Caco-2 (cell line): Measurements from ENCODE around the gene PLPP4. TPM values are rescaled to one million over a fixed set of nuclear protein-coding genes. Genes with fewer than 3 reads are reported as not detected.

ENCODE experiments used
- BruUV-seq: library from RNA; stranded (reverse); fragments of 400-500 nt; replicated peaks from 2 replicates; lab custom pipeline; 2021; lab: Mats Ljungman, UMichigan
- CTCF ChIA-PET: fragments of 300-600 bp; sonication (Branson Sonifier 250); formaldehyde crosslinking; loops from one replicate; lab custom pipeline; 2022; ENCODE audit warnings: antibody characterized with exemption; lab: Charles Lee
- POLR2A ChIA-PET: fragments of 300-600 bp; sonication (Branson Sonifier 250); formaldehyde crosslinking; loops from one replicate; lab custom pipeline; 2022; ENCODE audit warnings: antibody characterized with exemption; lab: Charles Lee
- DNase-seq, 2 experiments: peaks; one replicate each; pipeline versions ENCODE4 v3.0.0 to v3.0.0-alpha.2; 2020 to 2022
- H3K27me3 ChIP-seq: replicated peaks from 2 replicates; pipeline ENCODE4 v1.6.0; 2011; ENCODE audit warnings: low read length; ENCODE audit not compliant: control insufficient read depth, insufficient read depth
- H3K36me3 ChIP-seq: 2 replicates; pipeline ENCODE4 v1.5.1; 2011; ENCODE audit warnings: low read length; ENCODE audit not compliant: control insufficient read depth, insufficient read depth
- H3K4me1 ChIP-seq: fragments of 250-450 bp; sonication (Bioruptor Pico); 2 replicates; pipeline ENCODE4 v1.5.1; 2020; ENCODE audit warnings: mild to moderate bottlenecking
- H3K4me3 ChIP-seq: 2 replicates; pipeline ENCODE4 v1.5.1; 2011; ENCODE audit warnings: low read depth, mild to moderate bottlenecking, control low read depth, low read length
- H3K9me3 ChIP-seq: fragments of 250-450 bp; sonication (Bioruptor Pico); 2 replicates; pipeline ENCODE4 v1.5.1; 2020; ENCODE audit warnings: mild to moderate bottlenecking, moderate library complexity
- H3K27ac Mint-ChIP-seq: one replicate; pipeline ENCODE4 v1.8.0; 2022; ENCODE audit warnings: mixed read lengths; ENCODE audit not compliant: unreplicated experiment
- H3K27me3 Mint-ChIP-seq: one replicate; pipeline ENCODE4 v1.8.0; 2022; ENCODE audit warnings: mixed read lengths; ENCODE audit not compliant: insufficient read depth, unreplicated experiment
- H3K36me3 Mint-ChIP-seq: one replicate; pipeline ENCODE4 v1.8.0; 2022; ENCODE audit warnings: mild to moderate bottlenecking, mixed read lengths; ENCODE audit not compliant: insufficient read depth, unreplicated experiment
- H3K4me1 Mint-ChIP-seq: one replicate; pipeline ENCODE4 v1.8.0; 2022; ENCODE audit warnings: low read depth, mixed read lengths; ENCODE audit not compliant: unreplicated experiment
- H3K4me3 Mint-ChIP-seq: one replicate; pipeline ENCODE4 v1.8.0; 2022; ENCODE audit warnings: mild to moderate bottlenecking, moderate library complexity, mixed read lengths; ENCODE audit not compliant: unreplicated experiment
- H3K9me3 Mint-ChIP-seq: one replicate; pipeline ENCODE4 v1.8.0; 2022; ENCODE audit warnings: mixed read lengths; ENCODE audit not compliant: unreplicated experiment
- CTCF ChIP-seq, 2 experiments: fragments of 200-600 bp in 1 of 2; IDR thresholded peaks; 1 replicate in 1 of 2; 2 replicates in 1 of 2; pipeline versions ENCODE4 v1.5.1 to v1.8.0; 2011 to 2022; ENCODE audit warnings: antibody characterized with exemption in 1 of 2, control low read depth in 1 of 2, inconsistent platforms in 1 of 2, low read depth in 1 of 2, low read length in 1 of 2, mild to moderate bottlenecking in 1 of 2, moderate library complexity in 1 of 2; ENCODE audit not compliant: insufficient read depth in 1 of 2, severe bottlenecking in 1 of 2, unreplicated experiment in 1 of 2
- intact Hi-C: fragments of 100-400 bp; cut with micrococcal nuclease; formaldehyde crosslinking; loops from one replicate; pipeline ENCODE4 v1.10.0; 2022; ENCODE audit not compliant: unreplicated experiment
- total RNA-seq: library from RNA; stranded (reverse); gene quantifications from 2 replicates; pipeline ENCODE4 v1.2.3, GENCODE V29; 2022

PLPP4 gene
- total RNA-seq, 1 experiment from 2014 or later = 0.61 TPM

- no TSS peak for BruUV-seq
- Mint-ChIP-seq H3K27ac (no peak overlapping the region), H3K9me3 (no peaks in the 10 kb centered on the region), H3K4me1 (no peaks in the 10 kb centered on the region), H3K27me3 (peaks cover 19% of the 10 kb centered on the region), H3K4me3 (no peak overlapping the region), H3K36me3 (no peaks in the 10 kb centered on the region)
- ChIA-PET POLR2A (no interaction called here), CTCF (no interaction called here)
- Histone ChIP-seq H3K9me3 (no peaks in the 10 kb centered on the region), H3K27me3 (peaks cover 1% of the 10 kb centered on the region; the same call in 1 of the 2 replicates), H3K4me1 (no peaks in the 10 kb centered on the region), H3K36me3 (no peaks in the 10 kb centered on the region), H3K4me3 (no peak overlapping the region)
- intact Hi-C loops = no loop called here
- TF ChIP-seq CTCF (IDR thresholded peaks at IDR 0.05; ENCODE audit: insufficient read depth in 1 of 2, low read depth in 1 of 2, low read length in 1 of 2, severe bottlenecking in 1 of 2, unreplicated experiment in 1 of 2) = no peak
- no peak for DNase-seq
These were observed 35.3 kb downstream of the PLPP4 start for GRCh38 chr10:120492346-120492745.

- Histone ChIP-seq H3K36me3 (no peaks in the 10 kb centered on the region), H3K4me1 (no peaks in the 10 kb centered on the region), H3K9me3 (no peaks in the 10 kb centered on the region), H3K27me3 (peaks cover 1% of the 10 kb centered on the region; the same call in 1 of the 2 replicates), H3K4me3 (no peak overlapping the region)
- no peak for TF ChIP-seq CTCF (IDR thresholded peaks at IDR 0.05; ENCODE audit: insufficient read depth in 1 of 2, low read depth in 1 of 2, low read length in 1 of 2, severe bottlenecking in 1 of 2, unreplicated experiment in 1 of 2)
- H3K9me3 Mint-ChIP-seq = no peaks in the 10 kb centered on the region
- no peaks in the 10 kb centered on the region for H3K36me3 Mint-ChIP-seq
- no peak for DNase-seq
- peaks cover 14% of the 10 kb centered on the region for H3K27me3 Mint-ChIP-seq
- no peaks in the 10 kb centered on the region for H3K4me1 Mint-ChIP-seq
- H3K4me3 Mint-ChIP-seq = no peak overlapping the region
- BruUV-seq = no TSS peak
- H3K27ac Mint-ChIP-seq = no peak overlapping the region
- intact Hi-C loops = no loop called here
- CTCF ChIA-PET = no interaction called here
- POLR2A ChIA-PET = no interaction called here
These were observed 36.6 kb downstream of the PLPP4 start for GRCh38 chr10:120493411-120494312.

GRCh38 chr10:120494313-120494710 is 37.3 kb downstream of the PLPP4 start:
- ChIA-PET CTCF (no interaction called here), POLR2A (no interaction called here)
- Mint-ChIP-seq H3K27ac (no peak overlapping the region), H3K36me3 (no peaks in the 10 kb centered on the region), H3K4me3 (no peak overlapping the region), H3K4me1 (no peaks in the 10 kb centered on the region), H3K27me3 (peaks cover 9% of the 10 kb centered on the region), H3K9me3 (no peaks in the 10 kb centered on the region)
- H3K9me3 ChIP-seq = no peaks in the 10 kb centered on the region
- DNase-seq = no peak
- H3K4me1 ChIP-seq = no peaks in the 10 kb centered on the region
- no peak overlapping the region for H3K4me3 ChIP-seq
- TF ChIP-seq CTCF (IDR thresholded peaks at IDR 0.05; ENCODE audit: insufficient read depth in 1 of 2, low read depth in 1 of 2, low read length in 1 of 2, severe bottlenecking in 1 of 2, unreplicated experiment in 1 of 2) = no peak
- no peaks in the 10 kb centered on the region for H3K27me3 ChIP-seq
- BruUV-seq = no TSS peak
- H3K36me3 ChIP-seq = no peaks in the 10 kb centered on the region
- intact Hi-C loops = no loop called here
